K562 (cell line): ENCODE results near the gene DUSP5. TPM values are rescaled to one million over a fixed set of nuclear protein-coding genes. Genes with fewer than 3 reads are reported as not detected.

ENCODE experiments used
- ATAC-seq: fragments of 200-7000 bp; cut with Tn5 transposase; 3 replicates; pipeline ENCODE4 v1.9.1; 2020; ENCODE audit warnings: moderate library complexity
- BruUV-seq: library from RNA; stranded (reverse); fragments of 400-500 nt; replicated peaks from 2 replicates; lab custom pipeline; 2021; lab: Mats Ljungman, UMichigan
- CTCF ChIA-PET: fragments of 300-600 bp; formaldehyde crosslinking; extraction: SDS; loops from one replicate; lab custom pipeline; 2021; ENCODE audit warnings: low intra/inter-chr PET ratio; lab: Yijun Ruan, JAX
- POLR2A ChIA-PET: fragments of 300-600, 350-650 bp; sonication (Branson Sonifier 250); formaldehyde crosslinking; extraction: SDS; loops from one replicate; lab custom pipeline; 2021; ENCODE audit warnings: antibody characterized with exemption, inconsistent platforms; lab: Yijun Ruan, JAX
- DNase-seq, 4 experiments: peaks; one replicate each; pipeline versions ENCODE4 v3.0.0 to v3.0.0-alpha.2; 2011 to 2018; ENCODE audit warnings: low spot score in 3 of 4, mixed read lengths in 3 of 4; ENCODE audit errors: extremely low read depth in 1 of 4
- FAIRE-seq: peaks from 2 replicates; lab custom pipeline; 2011; peaks lifted over from hg19 to GRCh38; lab: Jason Lieb, UNC
- H2AFZ ChIP-seq: 2 replicates; pipeline ENCODE4 v1.6.0; 2011; ENCODE audit warnings: low read depth, low read length, control low read depth, inconsistent platforms
- H3K27ac ChIP-seq: fragments of 200-600 bp; 3 replicates; pipeline ENCODE4 v1.8.0; 2011; ENCODE audit warnings: low read depth, mild to moderate bottlenecking, control low read depth, inconsistent platforms, low read length, moderate library complexity, mixed read lengths; ENCODE audit errors: extremely low read depth
- H3K27me3 ChIP-seq, 2 experiments: fragments of 300-600 bp in 1 of 2; 2 replicates in 1 of 2; 3 replicates in 1 of 2; pipeline versions ENCODE4 v1.6.0 to v1.8.0; 2011; ENCODE audit warnings: inconsistent platforms in 2 of 2, low read length in 2 of 2, mild to moderate bottlenecking in 1 of 2, mixed read lengths in 1 of 2, moderate library complexity in 1 of 2; ENCODE audit not compliant: control insufficient read depth in 2 of 2, insufficient read depth in 2 of 2
- H3K36me3 ChIP-seq: fragments of 300-600 bp; 3 replicates; pipeline ENCODE4 v1.8.0; 2011; ENCODE audit warnings: mild to moderate bottlenecking, low read length, inconsistent platforms; ENCODE audit not compliant: control insufficient read depth, insufficient read depth
- H3K4me1 ChIP-seq, 2 experiments: fragments of 200-600 bp in 1 of 2; replicated peaks in 1 of 2; 2 replicates in 1 of 2; 3 replicates in 1 of 2; pipeline versions ENCODE4 v1.5.1 to v1.8.0; 2011; ENCODE audit warnings: inconsistent platforms in 2 of 2, low read length in 2 of 2, mild to moderate bottlenecking in 1 of 2, mixed read lengths in 1 of 2, moderate library complexity in 1 of 2; ENCODE audit not compliant: control insufficient read depth in 2 of 2, insufficient read depth in 2 of 2
- H3K4me2 ChIP-seq: 2 replicates; pipeline ENCODE4 v1.6.1; 2011; ENCODE audit warnings: low read length, control low read depth, inconsistent platforms, mixed read lengths; ENCODE audit not compliant: insufficient read depth
- H3K4me3 ChIP-seq: fragments of 200-600 bp; sonication (generic), shearing (Covaris generic); 2 replicates; pipeline ENCODE4 v1.5.1; 2016; ENCODE audit warnings: control low read depth, inconsistent platforms
- H3K79me2 ChIP-seq: fragments of 200-600 bp; 3 replicates; pipeline ENCODE4 v1.8.0; 2011; ENCODE audit warnings: low read length, inconsistent platforms; ENCODE audit not compliant: control insufficient read depth, insufficient read depth
- H3K9ac ChIP-seq, 2 experiments: 2 replicates each; pipeline versions ENCODE4 v1.6.0 to v1.6.1; 2011; ENCODE audit warnings: low read depth in 2 of 2, low read length in 2 of 2, control low read depth in 1 of 2, inconsistent platforms in 1 of 2, mild to moderate bottlenecking in 1 of 2, mixed read lengths in 1 of 2; ENCODE audit not compliant: insufficient read depth in 1 of 2
- H3K9me1 ChIP-seq: one replicate; pipeline ENCODE4 v1.6.0; 2011; ENCODE audit warnings: inconsistent platforms, mild to moderate bottlenecking, low read length, moderate library complexity; ENCODE audit not compliant: control insufficient read depth, insufficient read depth
- H3K9me3 ChIP-seq: replicated peaks from 2 replicates; pipeline ENCODE4 v1.5.1; 2011; ENCODE audit warnings: low read depth, low read length, inconsistent platforms; ENCODE audit not compliant: control insufficient read depth, insufficient read depth
- H4K20me1 ChIP-seq: replicated peaks from 2 replicates; pipeline ENCODE4 v1.6.1; 2011; ENCODE audit warnings: low read length, inconsistent platforms, mixed read lengths; ENCODE audit not compliant: control insufficient read depth, insufficient read depth
- RFX5 ChIP-seq: IDR thresholded peaks from 2 replicates; pipeline ENCODE4 v1.6.1; 2011; ENCODE audit warnings: low read depth, mild to moderate bottlenecking, improper control_type of control experiment, low read length
- ZBTB40 ChIP-seq, 2 experiments: fragments of 450-650 bp in 1 of 2; sonication (generic) in 1 of 2; formaldehyde crosslinking in 1 of 2; IDR thresholded peaks; 2 replicates each; pipeline versions ENCODE4 v1.7.1 to v1.9.0; 2016 to 2022; ENCODE audit warnings: inconsistent platforms in 1 of 2, mild to moderate bottlenecking in 1 of 2, missing genetic modification reagents in 1 of 2
- WGBS: fragments of 100-300 bp; shearing (Covaris generic); methylation state at CpG from one replicate; pipeline ENCODE4 v1.1.6; 2016; ENCODE audit warnings: low coverage, mixed read lengths; ENCODE audit not compliant: insufficient coverage; ENCODE audit errors: missing lambda C conversion rate; 5-methylcytosine and 5-hydroxymethylcytosine counted together
- in situ Hi-C: fragments of 300-500 bp; cut with MboI; formaldehyde crosslinking; loops from 4 replicates; pipeline ENCODE4 v1.15.0; 2018; ENCODE audit warnings: inconsistent platforms, mixed read lengths
- intact Hi-C: fragments of 100-400 bp; cut with micrococcal nuclease; formaldehyde crosslinking; loops from 2 replicates; pipeline ENCODE4 v1.14.2; 2022
- polyA plus RNA-seq, 8 experiments: library from polyadenylated mRNA; depleted of rRNA in 4 of 8; stranded (reverse) in 5 of 8; unstranded in 3 of 8; fragments of >200 nt; fragmentation: Nextera tagmentation in 2 of 8; fragmentation: Illumina TruSeq in 1 of 8; extraction: Ambion mirVana in 2 of 8; extraction: Trizol in 1 of 8; gene quantifications; 2 replicates each; pipeline versions ENCODE4 v1.2.1 to v1.2.3, GENCODE V29; 2011 to 2014; ENCODE audit warnings: inconsistent platforms in 1 of 8, missing spikeins in 1 of 8
- total RNA-seq, 7 experiments: library from RNA; depleted of rRNA in 6 of 7; stranded (reverse); fragments of >200 nt in 6 of 7; fragmentation: Illumina TruSeq in 2 of 7; extraction: Trizol in 2 of 7; gene quantifications; 2 replicates each; pipeline versions ENCODE4 v1.2.1 to v1.2.3, GENCODE V29; 2011 to 2021; ENCODE audit warnings: low replicate concordance in 1 of 7

DUSP5 gene
- total and polyA plus RNA-seq, 9 of the 15 experiments (the other 6 are each of a cell fraction or from before 2014, with no cell fraction given) = 0.49 to 3.4 (median 2.0) TPM

- H3K36me3 ChIP-seq = peaks cover 9% of the 10 kb centered on the region; the same call in 2 of the 3 replicates
- no TSS peak for BruUV-seq
- no peak overlapping the region; the same call in 1 of the 2 replicates for H3K4me3 ChIP-seq
- peak overlapping the region; percentile 74 for H3K27ac ChIP-seq
- no peaks in the 10 kb centered on the region for H4K20me1 ChIP-seq
- ChIA-PET CTCF (interaction anchor here (0.7 kb wide), 1 partner anchor 148 kb away, joined by 3 read pairs; no protein-coding TSS in a partner anchor), POLR2A (interaction anchor here (0.7 to 1.3 kb wide), 3 partner anchors 10 to 175 kb away, joined by 3 to 7 read pairs (median 4); no protein-coding TSS in a partner anchor)
- no peak for DNase-seq
- intact Hi-C loops (loop anchor here (5.0 kb wide), 1 partner anchor 35 kb away; no protein-coding TSS in a partner anchor), in situ Hi-C loops (no loop called here)
- H3K79me2 ChIP-seq = peaks cover 25% of the 10 kb centered on the region; the same call in 2 of the 3 replicates
- peak overlapping the region; percentile 73 for H2AFZ ChIP-seq
- peaks cover 26 to 52% of the 10 kb centered on the region in 2 experiments for H3K4me1 ChIP-seq
- no peaks in the 10 kb centered on the region for H3K9me3 ChIP-seq
- 63% methylated on average over 4 of the region's 6 CpGs for WGBS
- H3K9me1 ChIP-seq = no peaks in the 10 kb centered on the region
- H3K27me3 ChIP-seq = no peaks in the 10 kb centered on the region
- FAIRE-seq = peak; percentile 37
- H3K4me2 ChIP-seq = peak overlapping the region; percentile 85
- no peak for ATAC-seq
- peak overlapping the region; percentile 46 to 74; a peak in 3 of 4 replicates for H3K9ac ChIP-seq
- TF ChIP-seq RFX5 (no peak), ZBTB40 (IDR thresholded peaks at IDR 0.05) (no peak), ZBTB40 (CRISPR knock-in tag; IDR thresholded peaks at IDR 0.05) (no peak)
These were observed 4.6 kb downstream of the DUSP5 start for GRCh38 chr10:110502072-110502845.
